ENCODE data around the gene CAT.

CAT gene

GRCh38 chr11:34439610-34440198 is 970 bp downstream of the CAT start:
- peak overlapping the region; percentile 95 for H3K27ac ChIP-seq

DNA sequence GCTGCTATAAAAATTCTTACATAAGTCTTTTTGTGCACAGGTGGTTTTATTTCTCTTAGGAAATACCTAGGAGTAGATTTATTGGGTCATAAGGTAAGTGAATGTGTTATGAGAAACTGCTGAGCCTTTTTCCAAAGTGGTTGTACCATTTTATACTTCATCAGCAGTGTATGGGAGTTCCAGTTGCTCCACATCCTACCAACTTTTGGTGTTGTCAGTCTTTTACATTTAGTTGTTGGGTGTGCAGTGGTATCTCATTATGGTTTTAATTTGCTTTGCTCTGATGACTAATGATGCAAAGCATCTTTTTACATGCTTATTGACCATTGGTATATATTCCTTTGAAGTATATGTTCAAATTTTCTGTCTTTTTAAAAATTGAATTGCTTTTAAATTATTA is 3.1 kb downstream of the CAT start:
- TF ChIP-seq, protein P1, sequence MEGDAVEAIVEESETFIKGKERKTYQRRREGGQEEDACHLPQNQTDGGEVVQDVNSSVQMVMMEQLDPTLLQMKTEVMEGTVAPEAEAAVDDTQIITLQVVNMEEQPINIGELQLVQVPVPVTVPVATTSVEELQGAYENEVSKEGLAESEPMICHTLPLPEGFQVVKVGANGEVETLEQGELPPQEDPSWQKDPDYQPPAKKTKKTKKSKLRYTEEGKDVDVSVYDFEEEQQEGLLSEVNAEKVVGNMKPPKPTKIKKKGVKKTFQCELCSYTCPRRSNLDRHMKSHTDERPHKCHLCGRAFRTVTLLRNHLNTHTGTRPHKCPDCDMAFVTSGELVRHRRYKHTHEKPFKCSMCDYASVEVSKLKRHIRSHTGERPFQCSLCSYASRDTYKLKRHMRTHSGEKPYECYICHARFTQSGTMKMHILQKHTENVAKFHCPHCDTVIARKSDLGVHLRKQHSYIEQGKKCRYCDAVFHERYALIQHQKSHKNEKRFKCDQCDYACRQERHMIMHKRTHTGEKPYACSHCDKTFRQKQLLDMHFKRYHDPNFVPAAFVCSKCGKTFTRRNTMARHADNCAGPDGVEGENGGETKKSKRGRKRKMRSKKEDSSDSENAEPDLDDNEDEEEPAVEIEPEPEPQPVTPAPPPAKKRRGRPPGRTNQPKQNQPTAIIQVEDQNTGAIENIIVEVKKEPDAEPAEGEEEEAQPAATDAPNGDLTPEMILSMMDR (conservative IDR thresholded peaks at IDR 0.05), result no peak
- no peak for TF ChIP-seq ZFX (IDR thresholded peaks at IDR 0.05)
- H3K27ac ChIP-seq, result no peak overlapping the region

More at GRCh38 chr11:34439610-34440198, 970 bp downstream of the CAT start:
- TF ChIP-seq, protein P1 (conservative IDR thresholded peaks at IDR 0.05), result no peak
- TF ChIP-seq ZFX (IDR thresholded peaks at IDR 0.05), result no peak

GRCh38 chr11:34443136-34443535 is 4.4 kb downstream of the CAT start:
- H3K27ac ChIP-seq, result no peak overlapping the region

GRCh38 chr11:34444428-34444827 is 5.7 kb downstream of the CAT start:
- TF ChIP-seq ZFX (IDR thresholded peaks at IDR 0.05), result no peak
- TF ChIP-seq, protein P1 (conservative IDR thresholded peaks at IDR 0.05), result no peak

More at GRCh38 chr11:34443136-34443535, 4.4 kb downstream of the CAT start:
- no peak for TF ChIP-seq ZFX (IDR thresholded peaks at IDR 0.05)
- TF ChIP-seq, protein P1 (conservative IDR thresholded peaks at IDR 0.05), result no peak

GRCh38 chr11:34445956-34446355 is 7.2 kb downstream of the CAT start:
- TF ChIP-seq, protein P1 (conservative IDR thresholded peaks at IDR 0.05), result no peak
- no peak for TF ChIP-seq ZFX (IDR thresholded peaks at IDR 0.05)
- no peak overlapping the region for H3K27ac ChIP-seq

More at GRCh38 chr11:34444428-34444827, 5.7 kb downstream of the CAT start:
- H3K27ac ChIP-seq, result no peak overlapping the region

DNA sequence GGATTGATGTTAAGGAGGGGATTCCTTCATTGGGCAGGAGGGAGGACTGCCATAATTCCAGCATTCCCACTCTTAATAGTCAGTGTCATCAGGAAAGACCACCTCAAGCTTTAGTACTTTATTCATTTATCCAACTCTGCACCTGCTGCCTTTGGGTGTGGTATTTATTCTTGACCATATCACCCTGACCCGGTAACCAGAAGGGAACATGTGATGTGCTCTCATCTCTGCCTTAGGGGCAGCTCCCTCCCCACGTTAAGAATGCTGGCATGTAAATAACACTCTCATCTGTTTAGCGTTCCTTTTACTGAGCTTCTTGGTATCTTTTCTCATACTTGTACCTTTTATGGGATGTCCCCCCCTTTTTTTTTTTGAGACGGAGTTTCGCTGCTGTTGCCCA is 7.7 kb downstream of the CAT start:
- no peak overlapping the region for H3K27ac ChIP-seq
- no peak for TF ChIP-seq ZFX (IDR thresholded peaks at IDR 0.05)
- TF ChIP-seq, protein P1 (conservative IDR thresholded peaks at IDR 0.05), result no peak

GRCh38 chr11:34447044-34447443 is 8.3 kb downstream of the CAT start:
- TF ChIP-seq ZFX (IDR thresholded peaks at IDR 0.05), result no peak
- TF ChIP-seq, protein P1 (conservative IDR thresholded peaks at IDR 0.05), result no peak
- no peak overlapping the region for H3K27ac ChIP-seq
